Ureter (tissue), 1 donor: ENCODE results near the gene AGR3. TPM values are rescaled to one million over a fixed set of nuclear protein-coding genes. Genes with fewer than 3 reads are reported as not detected.

Experiments
- DNase-seq: peaks from one replicate; pipeline ENCODE4 v3.0.0-alpha.2; 2020; ENCODE audit warnings: low spot score
- total RNA-seq: library from RNA; stranded (reverse); gene quantifications from one replicate; pipeline ENCODE4 v1.2.4, GENCODE V29; 2023
- donor health status: DM: yes; HTN: yes; CAD: no.

Gene AGR3
- total RNA-seq, 1 donor from 2014 or later = 8.7 TPM

DNA sequence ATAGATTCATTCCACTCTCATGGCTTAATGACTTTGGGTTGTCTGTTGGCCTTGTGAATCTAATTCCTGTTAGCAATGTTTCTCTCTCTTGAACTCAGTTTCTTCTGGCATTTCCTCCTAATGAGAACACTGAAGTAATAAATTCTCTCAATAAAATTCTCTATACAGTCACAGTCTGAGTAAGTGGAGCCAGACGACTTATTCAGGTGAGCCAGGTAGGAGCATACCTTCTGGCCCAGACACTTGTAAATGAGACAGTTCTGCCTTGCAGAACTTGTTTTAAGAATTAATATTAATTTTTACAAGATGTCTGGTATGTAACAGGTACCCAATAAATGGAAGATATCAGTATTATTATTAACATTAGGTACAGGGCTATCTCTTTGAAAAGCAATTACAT lies 48.4 kb downstream of the AGR3 start:
- DNase-seq = no peak

DNA sequence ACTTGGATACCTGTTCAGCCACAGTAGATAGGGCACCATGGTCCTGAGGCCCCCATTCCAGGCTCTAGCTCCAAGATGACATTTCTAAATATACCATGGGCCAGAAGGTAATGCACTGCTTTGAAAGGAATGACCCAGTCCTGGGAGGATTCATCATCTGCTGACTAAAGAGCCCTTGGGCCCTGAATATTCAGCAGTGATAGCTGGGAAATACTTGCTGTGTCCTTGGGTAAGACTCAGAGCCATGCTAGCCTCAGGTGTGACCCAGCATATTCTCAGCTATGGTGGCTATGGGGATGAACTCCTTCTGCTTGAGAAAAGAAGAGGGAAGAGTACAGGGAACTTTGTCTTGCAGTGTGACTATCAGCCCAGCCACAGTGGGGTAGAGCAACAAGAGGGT lies 55.7 kb downstream of the AGR3 start:
- DNase-seq = no peak

DNA sequence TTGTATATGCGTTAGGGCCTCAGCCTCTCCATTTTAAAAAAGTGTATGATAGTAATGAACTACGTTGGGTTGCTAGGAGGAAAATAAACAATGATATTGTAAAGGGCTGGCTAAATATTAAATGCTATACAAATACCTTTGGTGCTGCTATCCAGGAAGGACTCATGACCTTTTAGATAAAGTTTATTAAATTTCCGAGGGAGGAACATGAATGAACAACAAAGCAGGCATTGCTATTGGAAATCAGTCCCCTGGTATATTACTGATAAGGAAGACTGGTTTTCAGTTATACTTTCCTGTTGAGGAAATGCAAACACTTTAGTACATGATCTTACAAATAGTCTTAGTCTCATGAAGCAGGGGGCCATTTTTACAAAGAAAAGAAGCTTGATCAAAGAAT lies 59.8 kb downstream of the AGR3 start:
- no peak for DNase-seq

DNA sequence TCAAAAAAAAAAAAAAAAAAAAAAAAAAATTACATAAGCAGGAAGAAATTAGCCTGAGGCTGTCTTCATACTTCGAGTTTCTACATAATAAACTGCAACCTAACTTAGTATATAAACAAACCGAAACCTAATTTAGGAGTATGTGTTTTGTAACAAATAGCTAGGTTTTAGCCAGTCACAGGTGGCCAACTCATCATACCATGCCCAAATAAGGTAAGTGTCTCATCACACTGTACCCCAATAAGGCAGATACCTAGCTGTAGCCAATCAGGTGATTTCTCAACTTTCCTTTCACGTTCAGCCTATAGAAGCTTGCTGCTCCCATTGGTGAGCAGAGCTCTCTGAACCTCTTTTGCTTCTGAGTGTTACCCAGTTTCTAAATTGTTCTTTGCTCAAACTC lies 63.1 kb downstream of the AGR3 start:
- no peak for DNase-seq

DNA sequence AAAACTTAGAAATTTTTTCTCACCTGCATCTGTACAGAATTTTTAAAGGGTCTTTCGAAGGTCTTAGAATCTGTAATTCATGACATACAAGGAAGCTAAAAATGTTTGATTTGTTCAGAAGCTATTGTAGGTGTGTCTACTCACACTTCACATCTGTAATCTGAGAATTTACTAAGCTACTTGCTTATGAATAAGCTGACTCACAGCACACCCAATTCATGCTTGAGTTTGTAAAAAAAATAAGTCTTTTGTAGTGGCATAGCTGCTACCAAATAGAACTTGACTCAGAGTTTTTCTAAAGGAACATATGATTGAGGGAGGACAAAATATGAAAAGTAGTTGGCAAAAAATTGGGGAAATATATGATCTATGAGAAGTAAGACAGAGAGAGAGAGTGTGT lies 64.2 kb downstream of the AGR3 start:
- DNase-seq = no peak

DNA sequence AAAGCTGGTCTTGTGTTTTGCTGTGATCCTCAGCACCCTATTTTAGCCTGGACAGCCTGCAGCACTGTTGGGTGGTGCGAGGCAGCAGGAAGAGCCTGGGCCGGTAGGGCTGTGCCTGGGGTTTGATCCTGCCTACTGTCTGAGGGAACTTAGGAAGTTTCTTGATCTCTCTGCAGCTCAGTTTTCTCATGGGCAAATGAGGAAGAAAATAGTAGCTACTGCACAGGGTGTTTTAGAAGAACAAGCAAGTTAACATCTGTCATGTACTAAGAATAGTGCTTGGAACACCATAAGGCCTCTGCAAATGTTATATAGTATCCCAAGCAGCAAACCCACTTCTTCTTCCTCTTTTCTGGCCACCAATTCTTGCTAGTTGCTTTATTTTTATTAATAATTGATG lies 65.0 kb downstream of the AGR3 start:
- DNase-seq = no peak

DNA sequence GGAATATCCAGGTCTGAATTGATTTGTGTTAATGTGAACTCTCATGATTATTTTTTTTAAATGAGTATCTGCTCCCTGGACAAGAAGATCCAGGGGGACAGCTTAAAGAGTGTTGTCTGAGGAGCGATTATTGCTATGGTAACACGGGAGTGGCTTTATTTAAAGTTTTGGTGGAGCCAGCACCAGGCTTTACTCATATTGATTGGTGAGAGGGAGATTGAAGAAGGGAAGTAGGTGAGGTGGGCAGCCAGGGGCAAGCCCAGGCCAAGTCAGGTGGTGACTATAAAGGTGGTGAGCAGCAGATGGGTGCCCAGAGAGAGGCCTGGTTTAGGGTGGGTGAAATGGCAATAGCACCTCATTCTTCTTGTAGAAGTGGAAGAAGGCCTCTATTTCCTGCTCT lies 66.8 kb downstream of the AGR3 start:
- no peak for DNase-seq

DNA sequence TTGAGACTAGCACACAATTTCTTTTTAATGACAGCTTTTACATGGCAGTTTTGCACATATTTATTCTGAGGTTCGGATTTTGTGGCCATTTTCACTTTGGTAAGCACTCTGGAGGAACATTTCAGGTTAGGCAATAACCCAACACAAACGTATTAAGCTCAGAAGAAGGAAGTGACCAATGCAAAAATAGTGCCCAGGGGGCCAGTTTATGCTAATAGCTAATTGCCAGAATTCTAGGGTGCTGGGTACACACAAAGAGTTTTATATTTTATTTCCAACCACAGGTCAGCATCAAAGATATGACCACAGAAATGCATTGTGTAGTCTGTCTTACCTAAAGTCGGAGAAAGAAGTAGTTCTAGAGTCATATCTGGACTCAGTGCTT lies 68.6 kb downstream of the AGR3 start:
- DNase-seq = no peak

DNA sequence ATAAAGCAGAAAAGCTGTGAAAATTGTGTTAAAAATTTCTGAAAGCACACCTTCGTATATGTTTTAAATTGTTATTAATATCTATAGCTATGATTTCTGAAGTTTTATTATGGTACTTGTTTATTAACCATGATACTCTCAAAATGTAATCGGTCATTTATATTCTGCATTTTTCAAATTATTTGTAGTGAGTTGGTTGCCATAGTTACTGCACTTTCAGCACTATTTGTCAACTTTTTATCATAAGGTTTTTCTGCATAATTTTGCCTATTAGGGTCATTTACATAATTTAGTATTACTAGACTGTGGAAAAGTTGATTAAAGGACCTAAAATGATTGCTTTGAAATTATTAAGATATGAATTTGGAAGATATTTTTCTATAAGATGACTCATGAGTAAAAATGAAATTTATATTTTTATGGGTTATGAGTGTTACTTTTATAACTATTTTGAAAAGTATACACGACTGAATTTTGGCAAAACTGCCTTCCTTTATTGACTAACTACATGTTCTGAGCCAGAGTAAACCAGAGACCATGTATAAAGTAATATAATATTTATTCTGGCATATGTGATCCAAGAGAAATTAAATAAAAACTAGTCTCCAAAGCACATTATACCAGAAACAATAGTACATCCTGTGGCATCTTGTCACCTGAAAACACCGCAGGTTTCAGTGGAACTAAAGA lies 69.1 kb downstream of the AGR3 start:
- no peak for DNase-seq

DNA sequence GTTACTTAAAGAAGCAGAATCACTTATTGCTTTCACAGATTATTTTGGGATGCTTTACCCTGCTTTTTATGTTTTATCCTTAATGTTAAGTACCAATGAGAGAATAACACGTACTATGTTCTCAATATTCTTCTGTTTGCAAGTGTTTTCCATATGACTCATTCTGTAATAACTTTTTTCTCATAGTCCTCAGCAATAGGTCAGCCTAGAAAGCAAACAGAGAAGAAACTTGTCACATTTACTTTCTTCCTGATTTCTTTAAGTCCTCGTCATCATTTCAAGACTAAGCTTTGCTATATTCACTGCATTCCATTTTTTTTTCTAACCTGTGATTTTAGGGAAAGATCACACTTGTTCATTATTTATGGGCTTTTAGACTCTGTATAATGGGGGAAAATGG lies 70.2 kb downstream of the AGR3 start:
- DNase-seq = no peak

DNA sequence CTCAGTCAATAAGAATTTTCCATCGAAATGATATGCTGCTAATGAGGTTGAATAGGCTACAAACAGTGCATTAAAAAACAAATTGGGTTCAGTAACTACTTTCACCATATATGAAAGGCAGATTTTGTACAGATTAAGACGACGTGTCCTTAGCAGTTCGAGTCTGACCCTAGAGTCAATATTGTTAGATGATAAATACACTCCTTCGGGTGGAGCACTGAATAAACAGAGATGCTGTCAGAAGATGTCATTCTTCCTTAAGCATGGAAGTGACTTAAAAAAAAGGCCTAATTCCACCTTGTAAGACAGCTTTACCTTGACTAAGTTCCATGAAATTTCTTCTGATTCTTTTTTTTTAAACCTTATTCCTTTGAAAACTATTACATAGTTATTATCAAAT lies 71.2 kb downstream of the AGR3 start:
- DNase-seq = no peak

DNA sequence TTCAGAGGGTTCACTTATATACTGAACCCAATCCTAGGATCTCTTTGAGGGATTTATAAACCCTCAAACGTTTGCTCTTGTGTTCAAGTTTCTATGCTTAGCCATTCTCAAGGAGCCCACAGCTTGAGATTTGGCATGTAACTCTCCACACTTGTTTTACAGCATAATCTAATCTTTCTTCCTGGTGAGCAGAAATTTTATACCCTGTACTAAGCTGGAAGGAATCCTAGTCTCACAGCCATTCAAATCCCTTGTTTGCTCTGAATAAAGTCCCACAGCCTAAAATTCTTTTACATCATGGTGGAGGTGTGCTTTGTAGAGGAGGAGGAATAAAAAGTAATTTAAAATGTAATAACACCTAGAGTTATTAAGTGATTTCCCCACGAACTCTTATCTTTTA lies 71.7 kb downstream of the AGR3 start:
- DNase-seq = no peak

Other genes starting within 250 kb of the AGR3 start
- gene ANKMY2, start 236.2 kb downstream of the AGR3 start, total RNA-seq = 25.1 TPM
- gene BZW2, start 235.8 kb downstream of the AGR3 start, total RNA-seq = 96.3 TPM
- 50.2 TPM for gene TSPAN13, start 128.2 kb downstream of the AGR3 start, total RNA-seq
- 216 TPM for gene AGR2, start 77.0 kb downstream of the AGR3 start, total RNA-seq